ENCODE data around the gene CLTC. TPM values are rescaled to one million over a fixed set of nuclear protein-coding genes. Genes with fewer than 3 reads are reported as not detected.

The CLTC gene
- total RNA-seq, 3 donors from 2014 or later (not counting 1 experiment from before 2014, with no cell fraction given) = 116 to 127 (median 117) TPM

GRCh38 chr17:59620518-59621259 is 994 bp downstream of the CLTC start:
- Mint-ChIP-seq H3K4me1 (peaks cover 51 to 58% of the 10 kb centered on the region in 2 donors), H3K36me3 (no peaks in the 10 kb centered on the region), H3K4me3 (peak overlapping the region; percentile 93), H3K27ac (peak overlapping the region; percentile 94 to 100), H3K9me3 (no peaks in the 10 kb centered on the region), H3K27me3 (ENCODE audit: low read depth in 2 of 2) (no peaks in the 10 kb centered on the region)
- WGBS (ENCODE audit: insufficient coverage) = 7% methylated on average over 6 of the region's 14 CpGs
- Histone ChIP-seq H3K4me3 (ENCODE audit: low read length) (peak overlapping the region; percentile 100), H3K4me1 (ENCODE audit: control insufficient read depth, insufficient read depth, low read length) (peaks cover 19% of the 10 kb centered on the region), H3K9me3 (ENCODE audit: control insufficient read depth, insufficient read depth, low read length) (no peaks in the 10 kb centered on the region), H3K36me3 (ENCODE audit: control insufficient read depth, insufficient read depth, low read length) (no peaks in the 10 kb centered on the region), H3K27me3 (ENCODE audit: control insufficient read depth, insufficient read depth, low read length) (no peaks in the 10 kb centered on the region), H3K27ac (ENCODE audit: low read length) (peak overlapping the region; percentile 98)
- DNase-seq = peak; percentile 29 to 74
- peak in 1 of 3 donors; percentile 8 for ATAC-seq
- intact Hi-C loops (cut with micrococcal nuclease) = no loop called here
- TF ChIP-seq, protein P1, sequence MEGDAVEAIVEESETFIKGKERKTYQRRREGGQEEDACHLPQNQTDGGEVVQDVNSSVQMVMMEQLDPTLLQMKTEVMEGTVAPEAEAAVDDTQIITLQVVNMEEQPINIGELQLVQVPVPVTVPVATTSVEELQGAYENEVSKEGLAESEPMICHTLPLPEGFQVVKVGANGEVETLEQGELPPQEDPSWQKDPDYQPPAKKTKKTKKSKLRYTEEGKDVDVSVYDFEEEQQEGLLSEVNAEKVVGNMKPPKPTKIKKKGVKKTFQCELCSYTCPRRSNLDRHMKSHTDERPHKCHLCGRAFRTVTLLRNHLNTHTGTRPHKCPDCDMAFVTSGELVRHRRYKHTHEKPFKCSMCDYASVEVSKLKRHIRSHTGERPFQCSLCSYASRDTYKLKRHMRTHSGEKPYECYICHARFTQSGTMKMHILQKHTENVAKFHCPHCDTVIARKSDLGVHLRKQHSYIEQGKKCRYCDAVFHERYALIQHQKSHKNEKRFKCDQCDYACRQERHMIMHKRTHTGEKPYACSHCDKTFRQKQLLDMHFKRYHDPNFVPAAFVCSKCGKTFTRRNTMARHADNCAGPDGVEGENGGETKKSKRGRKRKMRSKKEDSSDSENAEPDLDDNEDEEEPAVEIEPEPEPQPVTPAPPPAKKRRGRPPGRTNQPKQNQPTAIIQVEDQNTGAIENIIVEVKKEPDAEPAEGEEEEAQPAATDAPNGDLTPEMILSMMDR (IDR thresholded peaks at IDR 0.05) = no peak

- no peaks in the 10 kb centered on the region for H3K36me3 ChIP-seq (ENCODE audit: control insufficient read depth, insufficient read depth, low read length)
- H3K36me3 Mint-ChIP-seq = no peaks in the 10 kb centered on the region
- ATAC-seq = no peak
- H3K4me1 ChIP-seq (ENCODE audit: control insufficient read depth, insufficient read depth, low read length) = peaks cover 20% of the 10 kb centered on the region
- H3K4me3 Mint-ChIP-seq = peak overlapping the region; percentile 7
- no CpG with 5 or more reads among the region's 4 CpGs for WGBS (ENCODE audit: insufficient coverage)
- H3K27me3 ChIP-seq (ENCODE audit: control insufficient read depth, insufficient read depth, low read length) = no peaks in the 10 kb centered on the region
- intact Hi-C loops (cut with micrococcal nuclease) = no loop called here
- peak overlapping the region; percentile 94 to 100 for H3K27ac Mint-ChIP-seq
- no peak for DNase-seq
- H3K9me3 Mint-ChIP-seq = no peaks in the 10 kb centered on the region
- no peaks in the 10 kb centered on the region for H3K9me3 ChIP-seq (ENCODE audit: control insufficient read depth, insufficient read depth, low read length)
- H3K4me1 Mint-ChIP-seq = peaks cover 59 to 67% of the 10 kb centered on the region in 2 donors
- TF ChIP-seq, protein P1 (IDR thresholded peaks at IDR 0.05) = no peak
- no peak overlapping the region for H3K27ac ChIP-seq (ENCODE audit: low read length)
- H3K4me3 ChIP-seq (ENCODE audit: low read length) = no peak overlapping the region
- no peaks in the 10 kb centered on the region for H3K27me3 Mint-ChIP-seq (ENCODE audit: low read depth in 2 of 2)
Observed at GRCh38 chr17:59621771-59622170, 2.1 kb downstream of the CLTC start.

DNA sequence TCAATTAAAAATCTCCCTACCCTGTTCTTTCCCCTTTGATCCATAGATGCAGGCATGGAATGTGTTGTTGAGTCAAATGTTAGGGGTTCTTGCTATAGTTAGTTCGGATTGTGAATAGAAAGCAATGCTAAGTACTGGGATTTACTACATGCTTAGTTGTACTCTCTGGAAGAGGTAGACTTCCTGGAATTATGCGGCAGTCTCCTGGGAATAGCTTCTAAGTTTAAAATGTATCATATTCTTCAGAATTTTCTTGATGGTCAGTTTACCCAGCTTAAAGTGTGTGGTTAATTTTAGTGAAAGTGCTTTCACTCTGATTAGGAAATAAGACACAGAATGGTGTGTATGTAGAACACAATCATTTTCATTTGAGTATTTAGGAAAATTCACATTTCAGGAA is 3.5 kb downstream of the CLTC start:
- H3K9me3 Mint-ChIP-seq = no peaks in the 10 kb centered on the region
- 87% methylated on average over 2 of the region's 2 CpGs for WGBS (ENCODE audit: insufficient coverage)
- TF ChIP-seq, protein P1 (IDR thresholded peaks at IDR 0.05) = no peak
- peak overlapping the region; percentile 80 to 100 for H3K27ac Mint-ChIP-seq
- intact Hi-C loops (cut with micrococcal nuclease) = no loop called here
- Histone ChIP-seq H3K9me3 (ENCODE audit: control insufficient read depth, insufficient read depth, low read length) (no peaks in the 10 kb centered on the region), H3K4me3 (ENCODE audit: low read length) (no peak overlapping the region), H3K4me1 (ENCODE audit: control insufficient read depth, insufficient read depth, low read length) (peaks cover 22% of the 10 kb centered on the region), H3K27ac (ENCODE audit: low read length) (no peak overlapping the region), H3K36me3 (ENCODE audit: control insufficient read depth, insufficient read depth, low read length) (no peaks in the 10 kb centered on the region), H3K27me3 (ENCODE audit: control insufficient read depth, insufficient read depth, low read length) (no peaks in the 10 kb centered on the region)
- peaks cover 63 to 68% of the 10 kb centered on the region in 2 donors for H3K4me1 Mint-ChIP-seq
- H3K36me3 Mint-ChIP-seq = no peaks in the 10 kb centered on the region
- no peaks in the 10 kb centered on the region for H3K27me3 Mint-ChIP-seq (ENCODE audit: low read depth in 2 of 2)
- H3K4me3 Mint-ChIP-seq = no peak overlapping the region
- DNase-seq (no peak), ATAC-seq (no peak)

All from natural killer cell (primary cell).